GM12878 (cell line): ENCODE data around the gene CDH7. TPM values are rescaled to one million over a fixed set of nuclear protein-coding genes. Genes with fewer than 3 reads are reported as not detected.

Source experiments
- ATAC-seq: fragments of 200-7000 bp; cut with Tn5 transposase; 3 replicates; pipeline ENCODE4 v1.9.1; 2020; ENCODE audit warnings: mild to moderate bottlenecking, moderate library complexity
- BruUV-seq: library from RNA; stranded (reverse); fragments of 400-500 nt; replicated peaks from 2 replicates; lab custom pipeline; 2021; lab: Mats Ljungman, UMichigan
- CTCF ChIA-PET: fragments of 300-600 bp; sonication (Branson Sonifier 250); formaldehyde crosslinking; extraction: SDS; loops from one replicate; lab custom pipeline; 2021; ENCODE audit warnings: inconsistent platforms; lab: Yijun Ruan, JAX
- POLR2A ChIA-PET: fragments of 350-600 bp; formaldehyde crosslinking; extraction: SDS; loops from one replicate; lab custom pipeline; 2021; ENCODE audit warnings: inconsistent platforms; lab: Charles Lee
- RAD21 ChIA-PET: fragments of 300-600 bp; sonication (Branson Sonifier 250); formaldehyde crosslinking; loops from one replicate; lab custom pipeline; 2023; ENCODE audit warnings: antibody characterized with exemption; ENCODE audit not compliant: unreplicated experiment; lab: Charles Lee
- SMC1A ChIA-PET: fragments of 300-600 bp; sonication (Branson Sonifier 250); formaldehyde crosslinking; loops from one replicate; lab custom pipeline; 2023; ENCODE audit not compliant: unreplicated experiment, uncharacterized antibody; lab: Charles Lee
- DNase-seq: peaks from one replicate; pipeline ENCODE4 v3.0.0-alpha.2; 2011; ENCODE audit warnings: low read depth, low spot score
- FAIRE-seq: peaks from 3 replicates; lab custom pipeline; 2011; peaks lifted over from hg19 to GRCh38; lab: Jason Lieb, UNC
- H2AFZ ChIP-seq: 2 replicates; pipeline ENCODE4 v1.6.0; 2011; ENCODE audit warnings: low read depth, low read length, control low read depth; ENCODE audit not compliant: control insufficient read depth
- H3K27ac ChIP-seq: 2 replicates; pipeline ENCODE4 v1.5.1; 2011; ENCODE audit warnings: control low read depth; ENCODE audit not compliant: control insufficient read depth, insufficient read depth
- H3K27me3 ChIP-seq, 2 experiments: replicated peaks in 1 of 2; 2 replicates each; pipeline versions ENCODE4 v1.6.0 to v1.6.1; 2011; ENCODE audit warnings: low read length in 1 of 2; ENCODE audit not compliant: control insufficient read depth in 2 of 2, insufficient read depth in 2 of 2
- H3K36me3 ChIP-seq, 2 experiments: 2 replicates each; pipeline ENCODE4 v1.5.1; 2011; ENCODE audit warnings: low read length in 1 of 2; ENCODE audit not compliant: control insufficient read depth in 2 of 2, insufficient read depth in 2 of 2
- H3K4me1 ChIP-seq: 2 replicates; pipeline ENCODE4 v1.6.1; 2011; ENCODE audit warnings: mild to moderate bottlenecking, low read length, moderate library complexity, mixed read lengths; ENCODE audit not compliant: control insufficient read depth, insufficient read depth
- H3K4me2 ChIP-seq: 2 replicates; pipeline ENCODE4 v1.6.0; 2011; ENCODE audit warnings: control low read depth; ENCODE audit not compliant: control insufficient read depth, insufficient read depth
- H3K4me3 ChIP-seq: fragments of 200-600 bp; sonication (generic); 2 replicates; pipeline ENCODE4 v1.5.1; 2016
- H3K79me2 ChIP-seq: 2 replicates; pipeline ENCODE4 v1.6.0; 2011; ENCODE audit warnings: low read length; ENCODE audit not compliant: control insufficient read depth, insufficient read depth
- H3K9ac ChIP-seq: 2 replicates; pipeline ENCODE4 v1.8.0; 2011; ENCODE audit warnings: low read length, control low read depth, mixed read lengths; ENCODE audit not compliant: control insufficient read depth, insufficient read depth
- H3K9me3 ChIP-seq: replicated peaks from 3 replicates; pipeline ENCODE4 v1.5.1; 2011; ENCODE audit warnings: mild to moderate bottlenecking, low read length; ENCODE audit not compliant: control insufficient read depth, insufficient read depth
- H4K20me1 ChIP-seq: 2 replicates; pipeline ENCODE4 v1.6.0; 2011; ENCODE audit not compliant: control insufficient read depth, insufficient read depth
- BMI1 ChIP-seq: fragments of 450-650 bp; IDR thresholded peaks from 2 replicates; pipeline ENCODE4 v1.6.1; 2016; ENCODE audit warnings: mild to moderate bottlenecking, moderate library complexity, borderline replicate concordance
- BRCA1 ChIP-seq: IDR thresholded peaks from 2 replicates; pipeline ENCODE4 v1.6.1; 2011; ENCODE audit warnings: low read depth, low read length, improper control_type of control experiment
- CUX1 ChIP-seq: IDR thresholded peaks from 2 replicates; pipeline ENCODE4 v1.6.1; 2012; ENCODE audit warnings: improper control_type of control experiment, low read depth, low read length; ENCODE audit not compliant: insufficient replicate concordance
- DPF2 ChIP-seq: fragments of 450-650 bp; IDR thresholded peaks from 2 replicates; pipeline ENCODE4 v1.6.1; 2017; ENCODE audit warnings: mild to moderate bottlenecking
- HSF1 ChIP-seq: fragments of 150-350 bp; IDR thresholded peaks from 2 replicates; pipeline ENCODE4 v1.6.1; 2014; ENCODE audit warnings: mild to moderate bottlenecking, low read depth, low read length
- JUND ChIP-seq: IDR thresholded peaks from 2 replicates; pipeline ENCODE4 v1.6.1; 2012; ENCODE audit warnings: low read depth, mild to moderate bottlenecking, low read length, improper control_type of control experiment, moderate library complexity
- NR2F1 ChIP-seq: fragments of 450-650 bp; conservative IDR thresholded peaks from 2 replicates; pipeline ENCODE4 v1.6.1; 2017; ENCODE audit warnings: mild to moderate bottlenecking
- NRF1 ChIP-seq: conservative IDR thresholded peaks from 2 replicates; pipeline ENCODE4 v1.6.1; 2011; ENCODE audit warnings: mild to moderate bottlenecking, low read depth, low read length, improper control_type of control experiment
- PRDM15 ChIP-seq: fragments of 450-650 bp; formaldehyde crosslinking; IDR thresholded peaks from 2 replicates; pipeline ENCODE4 v1.4.0; 2020; ENCODE audit warnings: mild to moderate bottlenecking, moderate library complexity
- SMAD5 ChIP-seq: IDR thresholded peaks from 2 replicates; pipeline ENCODE4 v1.6.1; 2016; ENCODE audit warnings: antibody characterized with exemption, low read depth
- SUPT20H ChIP-seq: IDR thresholded peaks from 2 replicates; pipeline ENCODE4 v1.6.1; 2011; ENCODE audit warnings: low read depth, mild to moderate bottlenecking, low read length, moderate library complexity, borderline replicate concordance; ENCODE audit not compliant: control insufficient read depth
- TCF12 ChIP-seq: IDR thresholded peaks from 2 replicates; pipeline ENCODE4 v1.6.1; 2011; ENCODE audit warnings: low read depth, mild to moderate bottlenecking, low read length
- ZNF274 ChIP-seq: IDR thresholded peaks from one replicate; pipeline ENCODE4 v1.8.0; 2011; ENCODE audit not compliant: insufficient read length, insufficient read depth
- WGBS: methylation state at CpG from one replicate; pipeline ENCODE4 v1.1.6; 2016; ENCODE audit warnings: low lambda C conversion rate; ENCODE audit not compliant: insufficient replicate concordance, insufficient coverage; ENCODE audit errors: missing lambda C conversion rate; 5-methylcytosine and 5-hydroxymethylcytosine counted together
- in situ Hi-C: fragments of 300-500 bp; cut with MboI; formaldehyde crosslinking; loops from 9 replicates; pipeline ENCODE4 v1.14.3; 2018; ENCODE audit warnings: mixed read lengths
- intact Hi-C: fragments of 100-400 bp; cut with micrococcal nuclease; formaldehyde crosslinking; loops from one replicate; pipeline ENCODE4 v1.14.2; 2022; ENCODE audit not compliant: unreplicated experiment
- polyA plus RNA-seq, 11 experiments: library from polyadenylated mRNA; depleted of rRNA in 4 of 11; unstranded in 6 of 11; stranded (reverse) in 5 of 11; fragments of >200 nt; fragmentation: Nextera tagmentation in 4 of 11; fragmentation: Illumina TruSeq in 1 of 11; extraction: Ambion mirVana in 4 of 11; extraction: Trizol in 1 of 11; gene quantifications; 1 replicate in 1 of 11; 2 replicates in 10 of 11; pipeline versions ENCODE4 v1.2.1 to v1.2.3, GENCODE V29; 2011 to 2016; ENCODE audit warnings: inconsistent platforms in 2 of 11, missing spikeins in 2 of 11, low read depth in 1 of 11
- total RNA-seq, 4 experiments: library from RNA; depleted of rRNA in 3 of 4; stranded (reverse); fragments of >200 nt in 3 of 4; fragmentation: Illumina TruSeq in 1 of 4; extraction: Trizol in 1 of 4; gene quantifications; 2 replicates each; pipeline versions ENCODE4 v1.2.1 to v1.2.3, GENCODE V29; 2013 to 2021

Gene CDH7
- total and polyA plus RNA-seq, 10 of the 15 experiments (the other 5 are each of a cell fraction or from before 2014, with no cell fraction given), result 0.03 TPM; not detected in 9

DNA sequence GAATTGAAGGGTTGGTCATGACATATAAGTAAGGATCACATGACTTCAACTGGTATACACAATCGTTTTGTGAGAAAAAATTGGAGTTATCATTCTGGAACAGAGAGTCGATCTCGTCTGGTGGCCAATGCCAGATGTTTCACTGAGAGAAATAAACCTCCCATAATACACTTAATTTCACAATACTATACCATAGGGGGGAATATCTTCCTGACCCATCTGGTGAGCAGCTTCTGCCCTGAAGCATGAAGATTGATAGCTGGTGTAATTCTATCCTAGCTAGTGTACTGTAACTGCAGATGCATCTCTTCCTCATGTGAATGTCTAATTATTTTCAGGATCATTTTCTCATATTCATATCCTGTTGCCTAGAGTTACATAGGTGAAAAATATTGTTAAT is 15.7 kb upstream of the CDH7 start:
- ChIA-PET RAD21 (no interaction called here), SMC1A (interaction anchor here (0.7 to 1.7 kb wide), 2 partner anchors 8 to 10 kb away, joined by 3 to 4 read pairs; no protein-coding TSS in a partner anchor)
- H3K4me1 ChIP-seq, result no peaks in the 10 kb centered on the region
- no peak for DNase-seq
- TF ChIP-seq CUX1 (no peak), PRDM15 (CRISPR knock-in tag) (no peak), SUPT20H (no peak), NR2F1 (no peak), BMI1 (no peak), TCF12 (no peak), SMAD5 (no peak), JUND (no peak), ZNF274 (no peak), BRCA1 (no peak), DPF2 (no peak), NRF1 (no peak), HSF1 (no peak)
- TF ChIP-seq, all 136 proteins: peak for 0
- Histone ChIP-seq H3K36me3 (no peaks in the 10 kb centered on the region), H3K27ac (no peak overlapping the region), H4K20me1 (no peaks in the 10 kb centered on the region), H3K27me3 (no peaks in the 10 kb centered on the region), H3K79me2 (no peaks in the 10 kb centered on the region), H3K9ac (no peak overlapping the region), H2AFZ (no peak overlapping the region), H3K4me3 (no peak overlapping the region), H3K9me3 (no peaks in the 10 kb centered on the region), H3K4me2 (no peak overlapping the region)
- 13% methylated on average over 3 of the region's 3 CpGs for WGBS
- ATAC-seq (no peak), FAIRE-seq (no peak)
- BruUV-seq, result no TSS peak
- in situ Hi-C loops (no loop called here), intact Hi-C loops (no loop called here)
- POLR2A ChIA-PET, result no interaction called here
- CTCF ChIA-PET, result interaction anchor here (1.8 kb wide), 1 partner anchor 10 kb away, joined by 4 read pairs; no protein-coding TSS in a partner anchor
